ENCODE data around the gene HBD.
"Not testable (repeated sequence)": the region's sequence is repeated elsewhere in the genome, so short reads cannot be mapped to it uniquely, and the experiment has no call there.

HBD gene

DNA sequence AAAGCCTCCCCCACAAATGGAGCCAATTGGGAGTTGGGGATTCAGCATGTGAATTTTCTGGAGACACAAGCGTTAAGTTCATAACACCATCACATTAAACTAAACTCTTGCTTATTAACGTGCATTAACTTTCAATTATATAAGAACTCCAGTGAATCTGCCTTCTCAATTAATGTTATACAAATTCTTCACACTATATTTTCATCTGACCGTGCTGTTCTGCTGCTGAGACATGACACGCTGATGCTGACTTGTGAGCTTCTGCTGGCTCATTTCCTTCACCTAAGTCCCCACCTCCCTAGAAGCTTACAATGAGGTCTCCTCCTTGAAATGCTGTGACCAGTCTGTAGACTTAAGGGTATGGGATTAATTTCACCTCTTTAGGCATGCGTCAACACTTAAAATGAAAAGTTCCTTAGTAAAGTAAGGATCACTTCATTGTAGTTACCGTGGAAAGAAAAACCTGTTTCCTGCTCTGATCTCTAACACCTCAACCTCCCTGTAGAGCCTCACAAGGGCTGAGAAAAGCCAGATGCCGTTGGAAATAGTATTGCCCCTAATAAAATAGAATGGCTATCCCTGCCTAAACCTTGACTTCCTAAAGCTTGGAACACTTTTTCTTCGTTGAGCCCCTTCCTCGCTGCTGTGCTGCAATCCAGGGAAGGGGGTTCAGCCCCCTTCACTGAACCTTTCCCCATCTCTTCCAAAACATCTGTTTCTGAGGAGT lies 18.1 kb upstream of the HBD start:
- DNase-seq, result no peak

DNA sequence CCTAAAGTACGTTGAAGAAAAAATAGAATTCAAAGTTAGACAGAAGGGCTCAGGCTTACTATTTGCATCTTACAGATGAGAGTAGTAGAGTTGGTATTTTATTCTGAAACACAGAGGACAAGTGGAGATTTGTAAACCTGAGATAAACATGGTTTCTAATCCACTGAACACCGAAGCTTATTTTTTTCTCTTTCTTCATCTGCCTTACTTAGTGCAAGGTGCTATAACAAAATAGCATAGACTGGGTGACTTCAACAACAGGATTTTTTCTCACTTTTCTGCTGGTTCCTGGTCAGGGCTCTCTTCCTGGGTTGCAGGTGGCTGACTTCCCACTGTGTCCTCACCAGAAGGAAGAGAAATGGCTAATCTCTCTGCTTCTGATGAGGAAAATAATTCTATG lies 17.5 kb upstream of the HBD start:
- no peak for DNase-seq

DNA sequence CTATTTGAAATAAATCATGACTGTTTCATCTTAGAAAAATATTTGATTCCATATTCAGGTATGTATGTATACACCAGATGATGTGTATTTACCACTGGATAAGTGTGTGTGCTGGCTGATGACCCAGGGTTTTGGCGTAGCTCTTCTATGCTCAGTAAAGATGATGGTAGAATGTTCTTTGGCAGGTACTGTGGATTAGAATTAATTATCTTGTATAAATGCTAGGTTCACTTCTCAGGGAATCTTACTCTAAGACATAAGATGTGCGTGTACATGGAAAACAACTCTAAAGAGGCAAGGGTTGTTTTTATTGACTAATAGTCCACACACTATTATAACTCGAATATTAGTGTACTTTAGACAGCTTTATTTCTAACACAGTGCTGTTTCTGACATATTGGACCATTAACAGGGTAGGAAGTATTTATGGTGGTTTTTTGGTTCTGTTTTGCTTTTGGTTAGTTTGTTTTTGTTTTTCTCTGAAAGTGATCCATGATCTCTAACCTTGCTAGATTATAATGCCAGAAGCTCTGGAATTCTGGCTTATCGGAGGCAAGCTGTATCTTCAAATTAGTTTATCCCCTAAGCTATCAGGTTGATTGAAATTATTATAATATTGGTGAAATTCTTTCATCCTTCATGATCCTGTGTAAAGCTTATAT lies 16.4 kb upstream of the HBD start:
- DNase-seq, result no peak

DNA sequence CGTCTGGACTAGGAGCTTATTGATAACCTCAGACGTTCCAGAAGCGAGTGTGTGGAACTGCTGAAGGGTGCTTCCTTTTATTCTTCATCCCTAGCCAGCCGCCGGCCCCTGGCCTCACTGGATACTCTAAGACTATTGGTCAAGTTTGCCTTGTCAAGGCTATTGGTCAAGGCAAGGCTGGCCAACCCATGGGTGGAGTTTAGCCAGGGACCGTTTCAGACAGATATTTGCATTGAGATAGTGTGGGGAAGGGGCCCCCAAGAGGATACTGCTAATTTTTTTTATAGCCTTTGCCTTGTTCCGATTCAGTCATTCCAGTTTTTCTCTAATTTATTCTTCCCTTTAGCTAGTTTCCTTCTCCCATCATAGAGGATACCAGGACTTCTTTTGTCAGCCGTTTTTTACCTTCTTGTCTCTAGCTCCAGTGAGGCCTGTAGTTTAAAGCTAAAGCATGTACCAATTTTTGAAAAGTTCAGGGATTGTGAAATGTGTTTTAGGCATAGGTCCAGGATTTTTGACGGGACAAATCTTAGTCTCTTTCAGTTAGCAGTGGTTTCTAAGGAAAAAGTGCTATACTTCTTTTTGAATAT lies 15.6 kb upstream of the HBD start, which contains the start of gene HBG1:
Gene HBG1 (minus strand): TSS at position 51 of the 590 bp plus-strand sequence. CDS start 53 bp downstream, outside the sequence.
- not testable (repeated sequence) for DNase-seq

DNA sequence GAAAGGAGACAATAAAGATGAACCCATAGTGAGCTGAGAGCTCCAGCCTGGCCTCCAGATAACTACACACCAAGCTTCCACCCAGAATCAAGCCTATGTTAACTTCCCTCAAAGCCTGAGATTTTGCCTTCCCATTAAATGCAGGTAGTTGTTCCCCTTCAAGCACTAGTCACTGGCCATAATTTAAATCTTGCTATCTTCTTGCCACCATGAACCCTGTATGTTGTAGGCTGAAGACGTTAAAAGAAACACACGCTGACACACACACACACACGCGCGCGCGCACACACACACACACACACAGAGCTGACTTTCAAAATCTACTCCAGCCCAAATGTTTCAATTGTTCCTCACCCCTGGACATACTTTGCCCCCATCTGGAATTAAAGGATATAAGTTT lies 14.2 kb upstream of the HBD start:
- DNase-seq, result not testable (repeated sequence)

DNA sequence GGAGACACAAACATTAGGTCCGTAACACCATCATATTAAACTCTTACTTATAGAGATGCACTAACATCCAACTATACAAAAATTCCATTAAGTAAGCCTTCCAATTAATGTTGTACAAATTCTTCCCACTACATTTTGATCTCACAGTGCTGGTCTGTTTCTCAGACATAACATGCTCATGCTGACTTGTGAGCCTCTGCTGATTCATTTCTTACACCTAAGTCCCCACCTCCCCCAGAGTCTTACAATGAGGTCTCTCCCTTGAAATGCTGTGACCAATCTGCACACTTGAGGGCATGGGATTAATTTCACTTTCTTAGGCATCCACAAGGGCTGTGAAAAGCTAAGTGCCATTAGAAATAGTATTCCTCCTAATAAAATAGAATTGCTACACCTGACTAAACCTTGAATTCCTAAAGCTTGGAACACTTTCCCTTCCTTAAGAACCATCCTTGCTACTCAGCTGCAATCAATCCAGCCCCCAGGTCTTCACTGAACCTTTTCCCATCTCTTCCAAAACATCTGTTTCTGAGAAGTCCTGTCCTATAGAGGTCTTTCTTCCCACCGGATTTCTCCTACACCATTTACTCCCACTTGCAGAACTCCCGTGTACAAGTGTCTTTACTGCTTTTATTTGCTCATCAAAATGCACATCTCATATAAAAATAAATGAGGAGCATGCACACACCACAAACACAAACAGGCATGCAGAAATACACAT lies 13.3 kb upstream of the HBD start:
- no peak for DNase-seq

DNA sequence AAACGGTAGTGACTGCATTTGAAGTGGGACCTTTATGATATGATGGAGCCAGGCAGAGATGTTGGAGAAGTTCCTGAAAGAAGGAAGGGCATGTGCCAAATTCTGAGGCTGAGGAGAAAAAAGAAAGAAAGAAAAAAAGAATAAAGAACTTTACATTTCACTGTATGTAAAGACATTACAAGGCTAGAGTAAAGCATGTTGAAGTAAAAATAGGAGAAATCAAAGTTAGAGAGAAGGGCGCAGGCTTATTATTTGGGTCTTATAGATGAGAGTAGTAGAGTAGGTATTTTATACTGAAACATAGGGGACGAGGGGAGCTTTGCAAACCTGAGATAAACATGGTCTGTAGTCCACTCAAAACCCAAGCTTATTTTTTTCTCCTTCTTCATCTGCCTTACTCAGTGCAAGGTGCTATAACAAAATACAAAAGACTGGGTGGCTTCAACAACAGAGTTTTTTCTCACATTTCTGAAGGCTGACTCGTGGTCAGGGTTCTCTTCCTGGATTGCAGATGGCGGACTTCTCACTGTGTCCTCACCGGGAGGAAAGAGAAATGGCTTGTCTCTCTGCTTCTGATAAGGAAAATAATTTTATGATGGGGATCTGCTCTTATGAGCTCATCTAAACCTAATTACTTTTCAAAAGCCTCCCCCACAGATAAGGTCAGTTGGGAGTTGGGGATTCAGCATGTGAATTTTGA lies 12.6 kb upstream of the HBD start:
- no peak for DNase-seq

DNA sequence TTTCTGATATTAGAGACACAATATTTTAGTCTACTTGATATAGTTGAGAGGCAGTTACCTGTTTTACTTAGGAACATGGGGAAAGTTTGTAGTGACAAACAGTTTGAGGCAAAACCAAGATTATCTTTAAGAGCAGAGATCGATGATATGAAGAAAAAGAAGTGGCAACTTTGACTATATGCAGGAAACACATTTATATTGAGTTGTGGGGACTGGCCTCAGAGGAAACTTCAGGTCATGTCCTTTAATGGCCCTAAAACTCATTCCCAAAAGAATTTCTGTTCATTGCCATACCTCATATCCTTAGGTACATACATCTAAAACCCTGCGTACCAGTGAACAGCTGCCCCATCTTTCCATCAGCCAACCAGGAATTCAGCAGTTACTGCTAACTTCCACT lies 10.9 kb upstream of the HBD start:
- no peak for DNase-seq

DNA sequence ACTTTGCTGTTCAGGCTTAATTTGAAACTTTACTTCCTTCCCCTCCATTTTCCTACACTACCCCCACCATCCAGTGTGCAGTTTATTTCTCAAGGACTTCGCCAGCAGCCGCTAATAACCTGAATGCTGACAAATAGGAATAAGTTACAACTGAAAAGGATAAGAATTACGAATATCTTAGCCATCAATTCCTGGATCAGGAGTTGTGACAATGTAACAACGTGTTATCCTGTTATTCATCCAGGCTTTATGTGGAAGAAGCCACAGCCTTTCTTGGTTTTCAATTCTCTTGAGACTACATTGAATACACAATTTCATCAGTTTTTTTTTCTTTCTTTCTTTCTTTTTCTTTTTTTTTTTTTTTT lies 9.5 kb upstream of the HBD start:
- no peak for DNase-seq

DNA sequence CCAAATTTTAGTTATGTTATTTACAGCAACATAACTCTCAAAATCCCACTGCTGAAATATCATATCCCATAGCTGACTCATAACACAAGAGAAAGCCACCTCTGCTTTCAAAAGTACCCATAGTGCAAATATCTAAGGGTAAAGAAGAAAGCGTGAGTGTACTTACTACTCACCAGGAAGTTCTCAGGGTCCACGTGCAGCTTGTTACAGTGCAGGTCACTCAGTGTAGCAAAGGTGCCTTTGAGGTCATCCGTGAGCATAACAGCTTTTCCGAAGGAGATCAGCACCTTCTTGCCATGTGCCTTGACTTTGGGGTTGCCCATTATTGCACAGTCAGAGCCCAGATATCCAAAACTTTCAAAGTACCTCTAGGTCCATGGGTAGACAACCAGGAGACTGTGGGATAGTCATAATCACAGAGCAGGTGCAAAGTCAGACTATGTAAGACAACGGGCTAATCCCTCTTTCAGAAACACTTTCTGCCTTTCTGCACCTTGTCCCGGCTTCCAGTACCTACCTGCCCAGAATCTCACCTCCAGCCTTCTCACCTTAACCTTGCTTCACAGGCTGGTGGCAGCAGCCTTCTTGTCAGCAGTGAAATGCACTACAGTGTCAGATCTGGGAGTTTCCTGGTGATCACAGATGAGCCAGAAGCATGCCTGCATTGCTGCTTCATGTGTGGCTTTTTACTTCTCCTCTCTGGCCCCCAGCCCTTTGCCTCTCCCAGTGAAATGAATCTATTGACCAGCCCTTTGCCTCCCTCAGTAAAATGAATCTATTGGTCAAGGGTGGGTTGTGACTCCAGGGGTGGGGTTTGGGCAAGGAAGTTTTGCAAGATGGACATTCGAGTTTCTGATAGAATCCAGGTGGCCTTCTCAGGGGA lies 8.9 kb upstream of the HBD start:
- peak; percentile 1 for DNase-seq

DNA sequence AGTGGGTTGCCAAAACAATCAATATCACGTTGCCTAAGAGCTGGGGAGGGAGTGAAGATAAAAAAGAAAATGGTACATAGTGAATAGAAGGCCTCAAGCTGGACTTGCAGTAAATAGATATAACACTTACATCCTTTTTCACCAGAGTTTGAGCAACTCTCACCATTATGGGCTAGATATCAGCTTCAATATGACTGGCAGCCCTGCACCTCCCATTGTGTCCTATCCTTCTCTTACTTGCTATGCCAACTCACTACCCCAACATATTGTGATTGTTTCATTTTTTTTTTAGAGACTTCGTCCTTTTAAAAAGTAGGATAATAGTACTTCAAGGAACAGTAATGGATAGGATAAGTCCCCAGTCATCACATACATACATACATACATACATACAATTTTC lies 7.9 kb upstream of the HBD start:
- DNase-seq, result no peak

DNA sequence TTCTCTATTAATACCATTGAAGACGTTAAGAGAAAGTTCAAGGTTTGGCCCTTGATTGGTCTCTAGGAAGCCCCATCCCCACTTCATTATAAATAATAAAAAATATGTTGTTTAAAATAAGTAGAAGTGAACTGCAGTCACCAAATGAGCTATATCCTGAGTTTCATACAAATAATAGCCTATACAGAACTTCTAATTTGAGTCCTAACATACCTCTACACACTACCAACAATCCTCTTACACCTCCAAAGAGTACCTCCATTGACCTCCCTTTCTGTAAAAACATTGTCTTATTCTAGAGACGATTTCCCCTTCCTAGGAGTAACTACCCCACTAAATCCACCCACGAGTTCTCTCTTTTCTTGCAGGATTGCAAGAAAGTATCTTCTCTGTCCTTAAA lies 7.2 kb upstream of the HBD start:
- DNase-seq, result no peak

DNA sequence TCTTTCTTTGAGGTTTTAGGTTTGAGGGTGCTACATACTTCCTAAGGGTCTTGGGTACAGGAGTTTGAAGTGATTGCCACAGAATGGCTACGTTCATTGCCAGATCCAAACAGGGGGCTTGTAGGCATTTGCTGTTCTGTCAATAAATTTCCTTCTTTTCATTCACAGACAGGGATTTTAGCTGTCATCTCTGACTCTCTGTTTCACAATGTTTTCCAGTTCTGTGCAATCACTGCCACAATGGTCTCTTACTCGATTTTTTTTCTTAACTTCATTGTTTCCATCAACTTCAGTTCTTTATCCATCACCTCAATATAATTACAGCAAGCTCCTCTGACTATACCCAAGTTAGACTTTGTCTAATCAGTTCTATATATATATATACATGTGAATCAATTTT lies 6.2 kb upstream of the HBD start:
- DNase-seq, result no peak

DNA sequence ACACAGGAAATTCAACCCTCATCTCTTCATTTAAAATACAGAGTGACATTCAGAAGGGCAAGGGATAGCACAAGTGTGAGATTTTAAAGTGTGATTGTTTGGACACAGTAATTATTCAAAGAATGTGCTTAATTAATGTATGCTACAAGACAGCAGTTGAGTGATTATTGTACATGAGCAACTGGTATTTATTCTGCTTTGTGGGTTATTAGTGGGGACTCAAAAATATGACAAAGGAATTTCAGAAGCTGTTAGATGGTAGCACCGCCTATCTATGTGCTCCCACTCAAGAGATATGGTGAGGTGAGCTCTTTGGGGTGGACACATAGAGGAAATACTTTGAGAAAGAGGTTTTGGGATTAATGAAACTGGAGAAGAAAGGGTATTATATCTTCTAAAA lies 5.8 kb upstream of the HBD start:
- no peak for DNase-seq

DNA sequence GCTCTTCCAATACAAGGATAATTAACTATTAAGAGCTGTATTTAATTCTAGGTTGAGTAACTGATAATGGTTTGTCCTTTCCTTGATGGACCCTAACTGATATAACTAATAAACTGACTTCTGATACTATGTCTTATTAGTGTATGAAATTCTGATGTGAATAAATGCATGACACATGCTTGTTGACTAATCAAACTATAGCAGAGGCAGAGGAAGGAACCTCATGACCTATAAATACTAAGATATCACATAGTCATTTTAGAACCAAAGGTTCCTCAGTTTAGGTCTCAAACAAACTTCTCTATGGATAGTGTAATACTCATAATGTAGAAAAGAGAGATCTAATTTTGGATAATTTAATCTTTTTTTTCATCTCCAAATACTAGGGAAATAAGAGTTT lies 4.8 kb upstream of the HBD start:
- DNase-seq, result no peak

DNA sequence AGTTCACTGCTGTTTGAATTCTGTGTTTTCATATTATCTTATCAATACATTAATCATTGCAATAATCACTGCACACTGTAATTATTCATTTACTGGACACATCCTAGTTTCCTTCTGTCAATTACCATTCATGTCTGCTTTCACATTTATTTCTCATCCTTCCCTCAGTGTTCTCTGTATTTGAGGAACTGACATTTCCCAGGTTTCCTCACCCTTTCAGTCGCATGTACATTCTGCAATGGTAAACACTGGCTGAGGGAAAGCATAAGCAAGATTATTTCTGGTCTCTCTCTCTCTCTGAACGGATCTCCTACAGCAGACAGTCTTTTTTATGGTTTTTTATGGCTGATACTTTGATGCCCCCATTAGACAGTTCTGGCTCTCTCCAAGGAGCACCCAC lies 4.2 kb upstream of the HBD start:
- DNase-seq, result no peak

DNA sequence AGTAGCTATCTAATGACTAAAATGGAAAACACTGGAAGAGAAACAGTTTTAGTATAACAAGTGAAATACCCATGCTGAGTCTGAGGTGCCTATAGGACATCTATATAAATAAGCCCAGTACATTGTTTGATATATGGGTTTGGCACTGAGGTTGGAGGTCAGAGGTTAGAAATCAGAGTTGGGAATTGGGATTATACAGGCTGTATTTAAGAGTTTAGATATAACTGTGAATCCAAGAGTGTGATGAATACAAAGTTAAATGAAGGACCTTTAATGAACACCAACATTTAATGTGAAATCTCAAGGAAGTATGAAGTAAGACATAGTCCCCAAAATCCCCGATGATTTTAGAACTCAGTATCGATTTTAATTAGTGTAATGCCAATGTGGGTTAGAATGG lies 3.1 kb upstream of the HBD start:
- DNase-seq, result no peak

DNA sequence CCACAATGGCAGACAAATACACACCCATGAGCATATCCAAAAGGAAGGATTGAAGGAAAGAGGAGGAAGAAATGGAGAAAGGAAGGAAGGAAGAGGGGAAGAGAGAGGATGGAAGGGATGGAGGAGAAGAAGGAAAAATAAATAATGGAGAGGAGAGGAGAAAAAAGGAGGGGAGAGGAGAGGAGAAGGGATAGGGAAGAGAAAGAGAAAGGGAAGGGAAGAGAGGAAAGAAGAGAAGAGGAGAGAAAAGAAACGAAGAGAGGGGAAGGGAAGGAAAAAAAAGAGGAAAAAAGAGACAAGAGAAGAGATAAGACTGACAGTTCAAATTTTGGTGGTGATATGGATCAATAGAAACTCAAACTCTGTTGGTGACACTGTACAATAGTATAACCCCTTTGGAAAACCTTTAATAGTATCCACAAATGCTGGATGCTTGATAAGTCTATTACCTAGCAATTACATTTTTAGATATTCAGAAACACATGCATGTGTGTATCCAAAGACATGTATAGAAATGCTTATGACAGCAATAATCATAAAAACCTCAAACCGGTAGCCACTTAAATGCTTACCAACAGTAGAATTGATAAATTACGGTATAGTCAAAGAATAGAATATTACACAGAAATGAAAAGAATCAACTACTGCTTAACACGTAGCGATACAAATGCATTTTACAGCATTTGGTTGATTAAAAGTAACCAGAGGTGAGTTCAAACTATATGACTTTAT lies 1.2 kb upstream of the HBD start:
- DNase-seq, result no peak

DNA sequence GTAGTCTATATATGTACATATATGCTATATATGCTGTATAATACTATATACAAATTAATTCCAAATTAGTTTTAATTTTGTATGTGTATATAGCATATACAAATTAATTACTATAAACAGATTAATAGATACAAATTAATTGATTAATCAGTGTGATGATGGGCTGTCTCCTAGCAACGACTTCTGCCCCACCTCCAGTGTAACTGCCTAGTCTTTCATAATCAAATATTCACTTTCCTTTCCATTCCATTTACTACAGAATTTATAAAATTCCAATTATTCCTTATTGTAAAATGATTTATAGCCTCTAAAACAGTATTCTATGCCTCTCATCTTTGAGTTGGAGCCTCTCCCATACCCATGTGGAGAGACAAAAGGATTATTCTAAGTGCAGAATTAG lies 976 bp downstream of the HBD start:
- DNase-seq, result no peak

DNA sequence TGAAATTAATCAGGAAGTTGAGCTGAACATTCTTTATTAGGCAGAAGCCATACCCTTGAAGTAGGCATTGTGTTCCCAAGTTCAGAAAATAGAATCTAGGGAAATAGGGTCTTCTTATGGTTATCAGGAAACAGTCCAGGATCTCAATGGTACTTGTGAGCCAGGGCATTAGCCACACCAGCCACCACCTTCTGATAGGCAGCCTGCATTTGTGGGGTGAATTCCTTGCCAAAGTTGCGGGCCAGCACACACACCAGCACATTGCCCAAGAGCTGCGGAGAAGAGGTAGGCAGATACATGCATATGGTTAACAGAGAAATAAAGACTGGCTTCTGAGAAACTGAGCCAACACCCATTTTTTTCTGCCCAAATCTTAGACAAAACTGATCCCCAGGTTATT lies 1.5 kb downstream of the HBD start:
- DNase-seq, result no peak

DNA sequence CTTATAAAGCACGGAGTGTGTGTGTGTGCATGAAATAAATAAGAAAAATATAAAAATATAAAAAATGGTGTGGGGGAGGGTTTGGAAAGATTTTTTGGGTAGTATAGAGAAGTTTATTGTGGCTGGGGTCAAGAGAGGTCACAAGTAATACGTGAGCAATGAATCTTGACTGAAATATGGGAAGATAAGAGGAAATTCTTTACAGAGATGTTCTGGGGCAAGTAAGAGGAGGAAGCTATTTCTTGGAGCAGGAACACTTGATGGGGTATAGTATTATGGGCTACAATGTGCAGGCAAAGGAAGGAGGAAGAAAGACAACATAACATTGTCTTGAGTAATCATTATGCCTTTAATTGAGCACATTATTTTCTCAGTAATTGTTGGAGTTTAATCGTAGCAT lies 2.1 kb downstream of the HBD start:
- no peak for DNase-seq

DNA sequence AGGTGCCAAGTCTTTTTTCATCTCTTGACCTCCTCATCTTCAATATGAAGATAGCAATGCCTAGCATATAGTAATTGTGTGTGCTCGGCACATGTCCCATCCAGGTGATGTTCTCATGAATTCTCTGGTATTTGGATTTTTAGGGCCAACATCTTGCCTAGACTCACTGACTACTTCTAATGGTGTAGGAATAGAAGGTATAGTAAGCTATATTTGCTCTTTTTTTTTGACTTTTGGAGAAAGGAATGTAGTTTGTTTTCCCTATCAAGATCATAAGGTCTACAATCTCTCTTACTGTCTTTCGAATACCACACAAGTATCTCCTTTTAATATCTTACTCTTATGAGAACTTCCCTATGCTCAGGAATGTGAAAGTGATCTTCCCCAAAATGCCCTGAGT lies 3.2 kb downstream of the HBD start:
- no peak for DNase-seq

Measured in activated CD4-positive, alpha-beta T cell treated with anti-CD3 and anti-CD28 coated beads, Interleukin-2, amount 50 U/mL, for 16 hours (primary cell).